Activated CD8-positive, alpha-beta memory T cell treated with anti-CD3 and anti-CD28 coated beads for 36 hours (primary cell): ENCODE data around the gene WNT10A. TPM values are rescaled to one million over a fixed set of nuclear protein-coding genes. Genes with fewer than 3 reads are reported as not detected.
"Not testable (repeated sequence)": the region's sequence is repeated elsewhere in the genome, so short reads cannot be mapped to it uniquely, and the experiment has no call there.

ENCODE experiments used
- CTCF ChIA-PET: fragments of 350-600 bp; sonication (Branson Sonifier 250); formaldehyde crosslinking; loops from one replicate; lab custom pipeline; 2021; ENCODE audit warnings: antibody characterized with exemption; lab: Charles Lee
- POLR2A ChIA-PET: fragments of 350-600 bp; sonication (Branson Sonifier 250); formaldehyde crosslinking; loops from one replicate; lab custom pipeline; 2021; ENCODE audit warnings: antibody characterized with exemption; lab: Charles Lee
- total RNA-seq, 2 experiments: library from RNA; stranded (reverse); gene quantifications; one replicate each; pipeline ENCODE4 v1.2.3, GENCODE V29; 2021

The WNT10A gene
- total RNA-seq, 2 experiments from 2014 or later: 0.80 to 1.1 TPM

GRCh38 chr2:218895759-218896500 is 15.3 kb downstream of the WNT10A start:
- CTCF ChIA-PET: interaction anchor here (0.6 to 20.4 kb wide), 8 partner anchors 11 to 683 kb away, joined by 3 to 663 read pairs (median 6); partner anchors contain the start of genes WNT10A and WNT6
- POLR2A ChIA-PET: interaction anchor here (0.7 to 3.0 kb wide), 7 partner anchors 8 to 85 kb away, joined by 3 to 14 read pairs (median 4); partner anchors contain the start of gene WNT10A

DNA sequence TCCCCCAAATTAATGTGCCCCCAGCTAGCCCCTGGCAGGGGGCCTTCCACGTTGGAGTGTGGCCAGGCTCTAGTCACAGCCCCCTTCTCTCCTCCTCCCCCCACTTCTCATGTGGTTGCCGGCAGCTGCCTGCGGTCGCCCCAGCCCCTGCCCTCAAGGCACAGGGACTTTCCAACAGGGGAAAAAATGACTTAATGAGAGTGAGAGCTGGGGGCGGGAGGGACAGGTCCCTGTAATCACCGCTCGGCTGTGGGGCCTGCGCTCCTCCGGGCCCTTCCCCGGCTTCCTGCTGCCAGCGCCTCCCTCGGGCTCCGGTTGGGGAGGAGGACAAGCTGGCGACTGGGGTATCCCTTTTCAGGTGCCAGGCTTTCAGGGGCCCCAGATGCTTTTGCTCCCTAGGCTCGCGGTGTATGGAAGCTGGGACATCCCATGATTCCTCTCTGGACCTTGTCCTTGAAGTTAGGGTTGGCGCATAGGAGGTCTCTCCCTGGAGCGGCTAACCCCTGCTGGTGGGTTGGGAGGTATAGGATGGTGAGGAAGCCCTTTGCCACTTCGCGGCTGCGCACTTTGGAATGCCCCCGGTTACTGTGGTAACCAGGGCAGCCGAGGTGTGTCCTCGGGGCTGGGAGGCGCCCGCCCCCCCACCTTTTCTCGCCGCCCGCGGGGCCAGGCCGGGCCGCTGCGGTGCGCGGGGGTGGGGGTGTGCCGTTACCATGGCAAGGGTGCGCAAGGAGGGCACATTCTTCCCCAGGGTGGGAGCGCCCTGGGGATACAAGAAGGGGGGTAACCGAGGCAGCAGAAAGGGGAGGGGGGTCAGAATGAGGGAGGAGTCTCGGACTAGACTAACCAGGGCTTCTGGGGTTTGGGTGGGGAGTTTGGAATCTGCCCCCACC is 16.1 kb downstream of the WNT10A start:
- ChIA-PET POLR2A (interaction anchor here (0.6 to 3.0 kb wide), 9 partner anchors 9 to 333 kb away, joined by 3 to 15 read pairs (median 9); partner anchors contain the start of genes ANKZF1, ATG9A and WNT10A), CTCF (interaction anchor here (0.6 to 20.4 kb wide), 14 partner anchors 10 to 684 kb away, joined by 3 to 663 read pairs (median 7); partner anchors contain the start of genes TTLL4, WNT10A and WNT6)

DNA sequence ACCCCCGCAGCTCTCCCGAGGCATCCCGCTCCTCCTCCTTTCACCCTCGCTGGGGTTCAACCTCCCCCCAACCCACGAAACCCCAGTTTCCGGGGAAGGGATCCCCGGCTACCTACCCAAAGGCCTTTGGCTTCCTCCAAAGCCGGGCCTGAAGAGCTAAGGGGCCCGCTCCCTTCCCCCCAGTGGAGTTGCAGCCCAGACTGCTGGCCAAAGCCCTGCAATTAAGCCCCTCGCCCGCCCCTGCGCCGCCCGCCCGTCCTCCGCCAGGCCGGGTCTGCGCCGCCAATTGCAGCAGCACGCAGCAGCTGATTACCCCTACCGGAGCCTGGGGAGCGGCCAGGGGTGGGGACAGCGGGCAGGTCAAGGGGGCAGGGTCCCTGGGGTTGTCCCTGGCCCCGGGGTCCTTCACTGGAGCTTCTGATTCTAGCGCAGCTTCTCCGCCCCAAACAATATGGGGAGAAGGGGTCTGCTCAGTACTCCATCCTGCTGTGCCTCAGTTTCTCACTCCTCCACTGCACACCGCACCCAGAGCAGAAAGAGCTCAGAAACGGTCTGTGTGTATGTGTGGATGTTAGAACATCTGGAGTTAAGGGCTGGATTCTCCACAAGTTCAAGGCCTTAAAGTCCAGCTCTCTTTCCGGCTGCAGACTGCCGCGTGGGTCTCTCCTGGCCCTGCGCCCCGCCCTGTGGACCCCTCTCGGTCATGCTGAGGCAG is 16.9 kb downstream of the WNT10A start:
- POLR2A ChIA-PET: interaction anchor here (0.5 to 3.0 kb wide), 9 partner anchors 10 to 369 kb away, joined by 3 to 15 read pairs (median 9); partner anchors contain the start of genes BCS1L, WNT10A and ZNF142

GRCh38 chr2:218898109-218898878 is 17.6 kb downstream of the WNT10A start:
- POLR2A ChIA-PET: interaction anchor here (0.5 to 3.0 kb wide), 8 partner anchors 11 to 369 kb away, joined by 3 to 15 read pairs (median 9); partner anchors contain the start of genes BCS1L, WNT10A and ZNF142
- CTCF ChIA-PET: interaction anchor here (0.6 to 20.4 kb wide), 24 partner anchors 8 to 397 kb away, joined by 3 to 663 read pairs (median 6); partner anchors contain the start of genes CDK5R2, CRYBA2, FEV and TTLL4

More for the DNA sequence above, 16.9 kb downstream of the WNT10A start:
- CTCF ChIA-PET: interaction anchor here (0.6 to 20.4 kb wide), 25 partner anchors 9 to 685 kb away, joined by 3 to 663 read pairs (median 6); partner anchors contain the start of genes CDK5R2, CRYBA2, FEV and TTLL4

DNA sequence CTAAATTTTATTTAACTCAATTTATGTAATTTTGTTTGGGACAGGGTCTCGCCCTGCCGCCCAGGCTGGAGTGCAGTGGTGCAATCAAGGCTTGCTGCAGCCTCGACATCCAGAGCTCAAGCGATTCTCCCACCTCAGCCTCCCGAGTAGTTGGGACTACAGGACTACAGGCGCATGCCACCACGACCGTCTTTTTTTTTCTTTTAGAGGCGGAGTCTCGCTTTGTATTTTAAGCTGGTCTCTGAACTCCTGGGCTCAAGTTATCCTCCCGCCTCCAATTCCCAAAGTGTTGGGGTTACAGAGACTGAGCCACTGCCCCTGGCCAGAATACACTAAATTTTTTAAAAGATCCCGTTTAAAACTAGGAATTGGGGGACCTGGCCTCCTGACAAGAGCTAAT is 18.5 kb downstream of the WNT10A start:
- ChIA-PET POLR2A (no interaction called here), CTCF (interaction anchor here (1.0 to 20.4 kb wide), 8 partner anchors 8 to 60 kb away, joined by 3 to 663 read pairs (median 7); partner anchors contain the start of genes CDK5R2 and WNT10A)

DNA sequence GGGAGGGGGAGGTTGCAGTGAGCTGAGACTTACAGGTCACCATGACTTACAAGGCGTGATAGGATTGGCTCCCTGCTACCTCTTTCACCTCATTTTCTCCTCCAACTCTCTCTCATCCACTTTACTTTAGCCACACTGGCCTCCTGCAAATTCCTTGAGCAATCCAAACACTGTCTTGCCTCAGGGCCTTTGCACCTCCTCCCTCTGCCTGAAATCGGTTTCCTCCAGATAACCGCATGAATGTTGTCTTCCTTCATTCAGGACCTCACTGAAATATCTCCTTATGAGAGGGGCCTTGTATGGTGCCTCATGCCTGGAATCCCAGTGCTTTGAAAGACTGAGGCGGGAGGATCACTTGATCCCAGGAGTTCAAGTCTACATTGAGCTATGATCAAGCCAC is 21.8 kb downstream of the WNT10A start:
- POLR2A ChIA-PET: no interaction called here
- CTCF ChIA-PET: interaction anchor here (1.3 to 20.4 kb wide), 2 partner anchors 9 to 24 kb away, joined by 3 to 663 read pairs; partner anchors contain the start of gene WNT10A

- ChIA-PET POLR2A (no interaction called here), CTCF (interaction anchor here (20.4 kb wide), 1 partner anchor 25 kb away, joined by 663 read pairs; the partner anchor contains the start of gene WNT10A)
These were observed 23.5 kb downstream of the WNT10A start for GRCh38 chr2:218904176-218904575.

- ChIA-PET CTCF (interaction anchor here (1.0 to 20.4 kb wide), 4 partner anchors 9 to 61 kb away, joined by 3 to 663 read pairs (median 3); partner anchors contain the start of gene WNT10A), POLR2A (interaction anchor here (1.2 kb wide), 1 partner anchor 11 kb away, joined by 9 read pairs; no protein-coding TSS in a partner anchor)
These were observed 28.3 kb downstream of the WNT10A start for GRCh38 chr2:218908721-218909619.

- ChIA-PET POLR2A (interaction anchor here (0.5 kb wide), 1 partner anchor 319 kb away, joined by 3 read pairs; the partner anchor contains the start of genes ANKZF1 and ATG9A), CTCF (interaction anchor here (0.8 to 1.2 kb wide), 5 partner anchors 13 to 119 kb away, joined by 3 to 7 read pairs (median 3); no protein-coding TSS in a partner anchor)
These were observed 30.1 kb downstream of the WNT10A start for GRCh38 chr2:218910741-218911140.

DNA sequence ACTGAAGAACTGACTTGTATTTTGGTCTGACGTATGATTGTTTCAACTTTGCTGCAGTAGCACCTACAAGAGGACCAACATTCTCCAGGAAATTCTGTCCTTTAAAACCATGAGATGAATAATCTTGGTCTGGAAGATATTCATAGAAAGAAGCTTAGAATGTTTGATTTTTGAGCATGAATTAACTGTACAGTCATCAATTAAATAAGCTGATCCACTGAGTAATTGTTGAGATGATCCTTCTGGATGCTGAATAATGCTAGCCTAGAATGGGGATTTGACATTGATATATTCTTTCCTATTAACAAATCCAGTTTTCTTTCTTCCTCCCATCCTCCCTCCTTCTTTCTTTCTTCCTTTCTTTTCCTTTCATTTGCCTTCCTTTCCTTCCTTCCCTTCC is 39.9 kb downstream of the WNT10A start:
- CTCF ChIA-PET: interaction anchor here (1.1 kb wide), 1 partner anchor 65 kb away, joined by 3 read pairs; no protein-coding TSS in a partner anchor

GRCh38 chr2:218924757-218925156 is 44.1 kb downstream of the WNT10A start:
- ChIA-PET POLR2A (no interaction called here), CTCF (no interaction called here)

More for the DNA sequence above, 39.9 kb downstream of the WNT10A start:
- POLR2A ChIA-PET: no interaction called here

GRCh38 chr2:218925434-218925833 is 44.8 kb downstream of the WNT10A start:
- POLR2A ChIA-PET: no interaction called here
- CTCF ChIA-PET: interaction anchor here (1.3 kb wide), 1 partner anchor 55 kb away, joined by 8 read pairs; no protein-coding TSS in a partner anchor

GRCh38 chr2:218927422-218927821 is 46.8 kb downstream of the WNT10A start:
- POLR2A ChIA-PET: no interaction called here
- CTCF ChIA-PET: no interaction called here

GRCh38 chr2:218927876-218928275 is 47.2 kb downstream of the WNT10A start:
- ChIA-PET CTCF (no interaction called here), POLR2A (no interaction called here)

- CTCF ChIA-PET, POLR2A ChIA-PET: not testable (repeated sequence)
These were observed 49.8 kb downstream of the WNT10A start for GRCh38 chr2:218930488-218930887.

DNA sequence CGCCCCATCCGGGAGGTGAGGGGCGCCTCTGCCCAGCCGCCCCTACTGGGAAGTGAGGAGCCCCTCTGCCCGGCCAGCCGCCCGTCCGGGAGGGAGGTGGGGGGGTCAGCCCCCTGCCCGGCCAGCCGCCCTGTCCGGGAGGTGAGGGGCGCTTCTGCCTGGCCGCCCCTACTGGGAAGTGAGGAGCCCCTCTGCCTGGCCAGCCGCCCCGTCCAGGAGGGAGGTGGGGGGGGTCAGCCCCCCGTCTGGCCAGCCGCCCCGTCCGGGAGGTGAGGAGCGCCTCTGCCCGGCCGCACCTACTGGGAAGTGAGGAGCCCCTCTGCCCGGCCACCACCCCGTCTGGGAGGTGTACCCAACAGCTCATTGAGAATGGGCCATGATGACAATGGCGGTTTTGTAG is 51.1 kb downstream of the WNT10A start:
- POLR2A ChIA-PET, CTCF ChIA-PET: not testable (repeated sequence)
